ENCODE results near the gene EFNA5.

The EFNA5 gene

DNA sequence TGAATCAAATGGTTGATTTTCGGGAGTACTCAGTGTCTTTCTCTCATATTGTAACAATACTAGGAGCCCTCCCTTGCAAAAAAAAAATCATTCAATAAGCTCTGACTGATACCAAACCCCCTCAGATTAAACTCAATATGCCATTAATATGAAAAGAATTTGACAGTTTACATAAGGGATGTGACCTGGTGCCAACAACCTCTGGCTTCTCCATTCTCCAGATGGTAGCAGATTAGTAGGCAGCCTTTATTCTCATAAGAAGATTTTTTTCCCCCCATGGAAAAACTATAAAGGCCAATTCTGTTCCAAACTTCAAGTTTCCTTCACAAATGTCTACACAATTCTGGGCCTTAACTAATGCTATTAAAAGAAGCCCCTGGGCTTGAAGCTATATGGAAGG is 96.5 kb downstream of the EFNA5 start:
- DNase-seq (ENCODE audit: extremely low read depth, low read depth) = no peak
- TF ChIP-seq, protein P1, sequence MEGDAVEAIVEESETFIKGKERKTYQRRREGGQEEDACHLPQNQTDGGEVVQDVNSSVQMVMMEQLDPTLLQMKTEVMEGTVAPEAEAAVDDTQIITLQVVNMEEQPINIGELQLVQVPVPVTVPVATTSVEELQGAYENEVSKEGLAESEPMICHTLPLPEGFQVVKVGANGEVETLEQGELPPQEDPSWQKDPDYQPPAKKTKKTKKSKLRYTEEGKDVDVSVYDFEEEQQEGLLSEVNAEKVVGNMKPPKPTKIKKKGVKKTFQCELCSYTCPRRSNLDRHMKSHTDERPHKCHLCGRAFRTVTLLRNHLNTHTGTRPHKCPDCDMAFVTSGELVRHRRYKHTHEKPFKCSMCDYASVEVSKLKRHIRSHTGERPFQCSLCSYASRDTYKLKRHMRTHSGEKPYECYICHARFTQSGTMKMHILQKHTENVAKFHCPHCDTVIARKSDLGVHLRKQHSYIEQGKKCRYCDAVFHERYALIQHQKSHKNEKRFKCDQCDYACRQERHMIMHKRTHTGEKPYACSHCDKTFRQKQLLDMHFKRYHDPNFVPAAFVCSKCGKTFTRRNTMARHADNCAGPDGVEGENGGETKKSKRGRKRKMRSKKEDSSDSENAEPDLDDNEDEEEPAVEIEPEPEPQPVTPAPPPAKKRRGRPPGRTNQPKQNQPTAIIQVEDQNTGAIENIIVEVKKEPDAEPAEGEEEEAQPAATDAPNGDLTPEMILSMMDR (IDR thresholded peaks at IDR 0.05; ENCODE audit: low read depth, low read length) = no peak

DNA sequence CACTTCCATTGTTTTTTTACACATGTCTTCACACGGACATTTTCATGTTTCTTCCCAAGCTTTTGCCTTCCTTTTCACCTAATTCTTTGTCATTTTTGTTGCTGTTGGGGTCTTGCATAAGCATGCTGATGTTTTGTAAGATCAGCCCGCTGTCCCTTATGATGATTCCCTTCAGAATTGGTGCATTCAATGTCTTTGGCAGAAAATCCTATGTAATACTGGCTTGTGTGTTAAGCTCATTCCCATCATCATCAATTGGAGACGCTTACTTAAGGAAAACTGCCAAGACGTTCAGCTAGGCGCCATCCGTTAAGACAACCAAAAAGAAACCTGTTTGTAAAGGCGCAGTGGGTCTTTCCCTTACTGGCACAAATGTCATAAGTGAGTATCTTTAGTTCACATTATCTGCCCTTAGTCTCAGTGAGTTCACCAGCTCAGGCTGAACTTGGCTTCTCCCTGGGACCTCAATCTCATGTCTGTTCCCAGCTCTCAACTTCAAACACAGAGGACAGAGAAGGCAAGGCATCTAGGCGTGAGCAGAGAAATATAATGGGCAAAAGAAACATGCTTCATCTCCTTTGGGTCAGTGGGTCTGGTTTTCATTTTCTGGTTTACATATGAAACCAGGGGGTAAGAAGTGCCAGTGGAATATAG is 97.9 kb downstream of the EFNA5 start:
- TF ChIP-seq, protein P1 (IDR thresholded peaks at IDR 0.05; ENCODE audit: low read depth, low read length) = no peak

DNA sequence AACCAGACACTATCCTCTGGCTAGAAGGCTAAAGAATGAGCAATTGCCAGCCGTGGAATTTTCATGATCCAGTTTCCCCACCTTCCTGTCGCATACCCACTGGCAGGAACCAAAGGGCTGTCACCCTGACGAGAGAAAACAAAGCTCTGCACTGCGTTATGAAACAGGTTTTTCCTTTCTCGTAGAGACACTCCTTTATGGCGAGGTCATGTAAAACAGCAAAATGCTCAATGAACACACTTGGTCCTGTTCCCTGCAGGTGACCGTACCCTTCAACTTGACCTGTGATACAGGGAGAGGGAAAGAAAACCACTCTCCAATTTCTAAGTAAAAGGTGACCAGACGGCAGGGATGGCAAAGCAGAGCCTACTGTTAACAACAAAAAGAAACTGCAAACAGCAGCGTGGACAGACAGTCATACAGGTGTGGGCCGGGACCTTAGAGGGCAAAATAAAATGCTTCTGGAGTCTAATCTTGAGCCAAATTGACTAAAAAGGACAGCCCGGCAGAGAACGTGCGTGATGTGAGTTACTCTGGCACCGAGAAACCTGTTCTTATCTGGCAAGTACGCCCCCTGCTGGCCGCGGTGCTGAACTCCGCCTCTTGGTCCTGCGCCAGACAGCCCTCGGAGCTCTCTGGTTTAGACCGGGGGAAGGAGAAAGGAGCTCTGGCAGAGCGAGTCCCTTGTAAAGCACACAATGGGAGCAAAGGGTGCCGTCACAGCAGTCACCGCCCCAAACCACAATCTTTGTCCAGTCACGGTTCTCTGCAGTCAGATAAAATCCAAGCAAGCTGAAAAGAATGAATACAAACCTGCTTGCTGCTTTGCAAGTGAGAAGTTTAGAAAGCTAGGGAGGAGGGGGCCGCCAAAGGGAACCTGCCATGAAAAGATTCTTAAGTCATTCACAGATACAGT is 98.9 kb downstream of the EFNA5 start:
- TF ChIP-seq, protein P1 (IDR thresholded peaks at IDR 0.05; ENCODE audit: low read depth, low read length) = peak; percentile 89
- DNase-seq (ENCODE audit: extremely low read depth, low read depth) = peak; percentile 91

More for the DNA sequence above, 97.9 kb downstream of the EFNA5 start:
- no peak for DNase-seq (ENCODE audit: extremely low read depth, low read depth)

DNA sequence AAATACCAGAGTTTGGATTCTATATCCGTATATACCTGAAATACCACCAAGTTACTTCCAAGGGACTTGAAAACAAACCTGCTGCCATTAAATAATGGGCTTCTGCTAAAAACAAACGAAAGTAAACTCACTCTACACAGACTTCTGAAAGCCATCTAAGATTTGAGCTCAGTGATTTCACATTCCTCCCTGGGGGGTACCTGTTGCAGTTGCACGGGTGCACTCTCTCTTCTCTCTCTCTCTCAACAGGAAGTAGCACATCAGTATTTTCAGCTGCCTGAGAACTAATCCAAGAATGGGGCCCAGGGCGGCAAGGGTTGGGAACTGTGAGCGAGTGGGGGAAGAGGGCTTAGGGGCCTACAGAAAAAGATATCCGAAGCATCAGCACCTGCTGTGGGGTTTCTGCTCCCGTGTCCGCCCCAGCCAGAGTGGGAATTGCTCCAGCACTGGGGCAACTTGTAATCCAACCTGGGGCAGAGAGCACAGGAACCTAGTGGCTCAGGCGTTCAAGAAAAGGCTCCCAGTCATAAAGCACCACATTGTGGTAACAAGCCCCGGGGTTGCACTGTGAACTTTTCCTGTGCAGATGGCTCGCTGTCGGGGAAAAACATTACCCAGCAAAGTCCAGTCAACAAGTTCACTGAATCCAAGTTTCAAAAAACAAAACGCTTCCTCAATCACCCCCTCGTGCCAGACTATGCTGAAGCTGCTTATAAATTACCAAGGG is 99.8 kb downstream of the EFNA5 start:
- no peak for DNase-seq (ENCODE audit: extremely low read depth, low read depth)
- TF ChIP-seq, protein P1 (IDR thresholded peaks at IDR 0.05; ENCODE audit: low read depth, low read length) = no peak

DNA sequence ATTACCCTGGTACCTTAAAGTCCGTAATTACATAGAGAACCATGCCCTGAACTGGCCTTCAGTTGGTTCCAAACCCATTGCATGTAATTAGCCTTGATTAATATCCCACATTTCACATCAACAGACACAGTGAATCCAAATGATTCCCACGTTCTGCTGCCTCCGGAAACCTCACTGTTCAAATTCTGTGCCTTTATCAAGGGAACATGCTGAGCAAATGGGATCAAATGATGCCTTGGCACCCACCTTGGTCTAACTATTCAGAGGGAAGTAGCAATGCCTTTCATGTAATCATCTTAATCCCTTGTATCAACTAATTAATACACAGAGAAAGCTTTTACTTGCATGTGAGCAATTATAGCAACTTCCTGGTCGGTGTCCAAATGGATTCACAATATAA is 100.6 kb downstream of the EFNA5 start:
- TF ChIP-seq, protein P1 (IDR thresholded peaks at IDR 0.05; ENCODE audit: low read depth, low read length) = no peak
- DNase-seq (ENCODE audit: extremely low read depth, low read depth) = no peak

DNA sequence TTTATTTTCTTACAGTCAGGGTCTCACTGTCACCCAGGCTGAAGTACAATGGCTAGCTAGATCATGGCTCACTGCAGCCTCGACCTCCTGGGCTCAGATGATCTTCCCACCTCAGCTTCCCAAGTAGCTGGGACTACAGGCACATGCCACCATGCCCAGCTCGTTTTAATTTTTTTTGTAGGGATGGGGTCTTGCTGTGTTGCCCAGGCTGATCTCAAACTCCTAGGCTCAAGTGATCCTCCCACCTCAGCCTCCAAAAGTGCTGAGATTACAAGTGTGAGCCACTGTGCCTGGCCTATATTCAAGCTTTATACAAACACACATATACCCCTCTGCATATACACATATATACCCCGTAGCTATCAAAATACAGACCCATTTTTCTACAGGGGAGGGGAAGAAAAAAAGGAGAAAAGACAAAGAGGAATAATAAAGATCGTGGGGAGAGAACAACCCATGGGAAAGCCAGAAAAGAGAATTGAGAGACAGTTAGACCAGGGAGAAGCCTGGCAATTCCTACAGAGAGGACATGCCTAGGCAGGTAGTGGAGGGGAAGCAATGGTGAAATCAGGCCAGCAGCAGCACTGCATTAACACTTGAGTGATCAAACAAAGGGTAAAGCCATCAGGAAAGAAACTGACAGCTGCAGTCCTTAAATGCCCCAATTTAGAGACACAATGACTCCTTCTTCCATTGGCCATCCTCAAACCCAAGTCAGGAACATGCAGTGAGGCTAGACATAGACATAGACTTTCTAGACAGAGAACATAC is 102.7 kb downstream of the EFNA5 start:
- DNase-seq (ENCODE audit: extremely low read depth, low read depth) = no peak
- TF ChIP-seq, protein P1 (IDR thresholded peaks at IDR 0.05; ENCODE audit: low read depth, low read length) = no peak

Measured in AG09319 (cell line).